ENCODE results near the gene TMED4.

TMED4 gene

DNA sequence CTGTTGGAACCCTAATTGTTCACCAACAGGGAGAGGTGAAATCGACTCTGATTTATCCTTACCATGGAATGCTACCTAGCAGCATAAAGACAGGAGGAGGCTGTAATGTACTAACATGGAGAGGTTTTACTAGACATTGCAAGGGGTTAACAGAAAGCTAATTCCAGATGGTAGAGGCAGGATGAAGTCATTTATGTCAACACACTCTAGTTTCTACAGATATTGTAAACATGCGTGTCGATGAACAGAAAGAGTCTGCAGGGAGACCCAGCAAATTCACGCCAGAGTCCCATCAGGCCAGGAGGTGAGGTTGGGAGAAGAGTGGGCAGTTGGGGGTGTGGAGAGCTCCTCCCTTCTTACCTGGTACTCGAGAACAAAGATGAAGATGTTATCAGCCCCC is 47.9 kb downstream of the TMED4 start:
- DNase-seq (ENCODE audit: low read depth): no peak
- no peak overlapping the region for H3K4me3 ChIP-seq (ENCODE audit: low read length)
- TF ChIP-seq, protein P1, sequence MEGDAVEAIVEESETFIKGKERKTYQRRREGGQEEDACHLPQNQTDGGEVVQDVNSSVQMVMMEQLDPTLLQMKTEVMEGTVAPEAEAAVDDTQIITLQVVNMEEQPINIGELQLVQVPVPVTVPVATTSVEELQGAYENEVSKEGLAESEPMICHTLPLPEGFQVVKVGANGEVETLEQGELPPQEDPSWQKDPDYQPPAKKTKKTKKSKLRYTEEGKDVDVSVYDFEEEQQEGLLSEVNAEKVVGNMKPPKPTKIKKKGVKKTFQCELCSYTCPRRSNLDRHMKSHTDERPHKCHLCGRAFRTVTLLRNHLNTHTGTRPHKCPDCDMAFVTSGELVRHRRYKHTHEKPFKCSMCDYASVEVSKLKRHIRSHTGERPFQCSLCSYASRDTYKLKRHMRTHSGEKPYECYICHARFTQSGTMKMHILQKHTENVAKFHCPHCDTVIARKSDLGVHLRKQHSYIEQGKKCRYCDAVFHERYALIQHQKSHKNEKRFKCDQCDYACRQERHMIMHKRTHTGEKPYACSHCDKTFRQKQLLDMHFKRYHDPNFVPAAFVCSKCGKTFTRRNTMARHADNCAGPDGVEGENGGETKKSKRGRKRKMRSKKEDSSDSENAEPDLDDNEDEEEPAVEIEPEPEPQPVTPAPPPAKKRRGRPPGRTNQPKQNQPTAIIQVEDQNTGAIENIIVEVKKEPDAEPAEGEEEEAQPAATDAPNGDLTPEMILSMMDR (conservative IDR thresholded peaks at IDR 0.05; ENCODE audit: low read depth, low read length): no peak

DNA sequence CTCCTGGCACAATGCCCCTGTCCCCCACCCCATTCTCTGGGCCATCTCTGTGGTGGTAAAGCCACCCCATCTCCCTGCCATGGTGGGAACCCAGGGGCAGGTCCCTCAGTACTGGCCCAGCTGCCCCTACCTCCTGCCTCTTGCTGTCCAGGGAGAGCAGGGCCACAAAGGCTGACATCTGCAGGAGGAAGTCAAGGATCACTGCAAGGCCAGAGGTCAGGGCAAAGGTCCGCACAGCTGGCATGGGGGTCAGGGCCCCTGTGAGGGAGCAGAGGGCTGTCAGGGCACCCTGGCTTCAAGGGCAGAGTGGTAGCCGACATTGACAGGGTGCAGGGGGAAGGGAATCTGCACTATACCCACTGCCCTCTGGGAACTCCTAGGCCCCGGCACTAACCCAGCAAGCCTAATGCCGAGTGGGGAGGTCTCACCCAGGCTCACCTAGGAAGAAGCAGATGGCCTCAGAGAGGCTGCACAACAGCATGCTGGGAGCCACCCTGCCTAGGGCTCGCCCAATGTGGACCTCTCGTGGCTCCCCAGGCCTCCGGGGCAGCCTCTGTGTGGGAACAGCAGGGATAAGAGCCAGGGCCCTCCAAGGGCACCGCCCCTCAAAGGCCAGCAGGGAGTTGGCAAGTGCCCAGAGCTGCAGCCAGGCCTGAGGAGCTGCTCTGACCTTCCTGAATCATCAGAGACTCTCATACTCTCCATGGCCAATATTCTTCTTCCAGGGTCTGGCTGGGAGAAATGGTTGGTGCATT is 48.6 kb downstream of the TMED4 start:
- TF ChIP-seq, protein P1 (conservative IDR thresholded peaks at IDR 0.05; ENCODE audit: low read depth, low read length): no peak
- DNase-seq (ENCODE audit: low read depth): no peak
- H3K4me3 ChIP-seq (ENCODE audit: low read length): no peak overlapping the region

DNA sequence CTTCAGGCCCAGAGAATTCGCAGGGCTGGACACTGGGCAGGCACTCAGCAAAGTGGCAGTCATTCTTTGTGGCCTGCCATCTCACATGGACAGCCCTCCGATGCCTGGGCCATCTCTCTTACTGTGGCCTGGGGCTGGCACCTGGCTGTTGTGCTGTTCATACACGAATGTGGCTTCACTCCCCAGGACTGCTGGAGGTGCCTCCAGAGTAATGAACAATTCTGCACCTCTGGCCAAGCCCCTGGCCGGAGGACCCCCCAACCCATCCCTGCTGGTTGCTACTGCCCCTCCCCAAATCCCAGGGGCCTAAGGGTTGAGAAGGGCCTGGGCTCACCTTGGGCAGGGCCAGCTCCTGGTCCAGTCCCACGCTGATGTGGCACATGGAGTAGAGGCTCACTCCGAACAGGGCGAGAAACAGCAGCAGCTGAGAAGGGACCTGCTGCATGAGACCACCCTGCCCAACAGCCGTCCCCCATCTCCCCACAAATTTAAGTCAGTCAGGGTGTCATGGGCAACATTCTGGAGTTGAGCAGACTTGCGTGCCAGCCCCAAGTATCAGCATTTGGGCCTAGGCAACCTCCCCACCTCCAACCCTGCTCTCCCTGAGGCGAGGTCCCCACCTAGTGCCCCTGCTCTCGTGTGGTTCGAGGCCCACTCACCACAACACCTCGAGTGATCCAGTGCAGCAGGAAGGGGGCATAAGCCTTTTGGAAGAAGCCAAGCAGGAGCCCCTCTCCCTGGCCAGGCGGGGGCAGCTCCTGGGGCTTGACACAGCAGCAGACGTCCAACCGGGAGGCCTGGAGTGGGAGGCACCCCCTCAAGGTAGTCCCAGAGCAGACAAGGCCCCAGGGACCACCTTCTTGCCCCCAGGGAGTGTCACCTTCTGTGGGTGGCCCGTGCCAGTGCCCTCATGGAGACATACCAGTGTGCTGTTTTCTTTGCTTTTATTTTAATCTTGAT is 50.3 kb downstream of the TMED4 start:
- DNase-seq (ENCODE audit: low read depth): no peak
- TF ChIP-seq, protein P1 (conservative IDR thresholded peaks at IDR 0.05; ENCODE audit: low read depth, low read length): no peak
- no peak overlapping the region for H3K4me3 ChIP-seq (ENCODE audit: low read length)

DNA sequence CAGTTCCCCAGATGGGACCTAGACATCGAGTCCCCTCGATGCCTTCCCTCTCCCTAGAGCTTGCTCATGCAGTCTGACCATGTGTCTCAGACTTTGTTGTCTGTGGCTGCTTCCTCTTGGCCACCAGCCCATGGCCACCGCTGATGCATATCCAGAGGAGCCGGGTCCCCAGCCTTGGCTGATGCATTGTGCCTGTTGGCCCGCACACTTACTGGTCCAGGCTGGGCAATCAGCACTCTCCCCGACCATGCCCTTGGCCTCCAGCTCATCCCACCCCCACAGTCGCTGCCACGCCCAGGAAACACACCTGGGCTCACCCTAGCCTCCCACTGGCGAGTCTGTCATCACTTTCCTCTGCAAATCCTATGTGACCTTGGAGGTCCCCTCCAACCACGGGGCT is 51.0 kb downstream of the TMED4 start:
- TF ChIP-seq, protein P1 (conservative IDR thresholded peaks at IDR 0.05; ENCODE audit: low read depth, low read length): no peak
- no peak for DNase-seq (ENCODE audit: low read depth)
- no peak overlapping the region for H3K4me3 ChIP-seq (ENCODE audit: low read length)
